ENCODE measurements around the gene EEF1AKMT2.

Gene EEF1AKMT2

GRCh38 chr10:124713679-124714255, 77.9 kb downstream of the EEF1AKMT2 start:
- no peak for DNase-seq (ENCODE audit: low read depth)

GRCh38 chr10:124712704-124713407, 78.8 kb downstream of the EEF1AKMT2 start:
- TF ChIP-seq CTCF (IDR thresholded peaks at IDR 0.05; ENCODE audit: insufficient read depth, low read depth, low read length, missing control alignments): no peak
- H3K4me3 ChIP-seq (ENCODE audit: low read length): no peak overlapping the region
- DNase-seq (ENCODE audit: low read depth): no peak

More at GRCh38 chr10:124713679-124714255, 77.9 kb downstream of the EEF1AKMT2 start:
- no peak overlapping the region for H3K4me3 ChIP-seq (ENCODE audit: low read length)
- TF ChIP-seq CTCF (IDR thresholded peaks at IDR 0.05; ENCODE audit: insufficient read depth, low read depth, low read length, missing control alignments): no peak

GRCh38 chr10:124711145-124711544, 80.5 kb downstream of the EEF1AKMT2 start:
- no peak overlapping the region for H3K4me3 ChIP-seq (ENCODE audit: low read length)
- no peak for DNase-seq (ENCODE audit: low read depth)
- no peak for TF ChIP-seq CTCF (IDR thresholded peaks at IDR 0.05; ENCODE audit: insufficient read depth, low read depth, low read length, missing control alignments)

- TF ChIP-seq CTCF (IDR thresholded peaks at IDR 0.05; ENCODE audit: insufficient read depth, low read depth, low read length, missing control alignments): no peak
- DNase-seq (ENCODE audit: low read depth): no peak
- no peak overlapping the region for H3K4me3 ChIP-seq (ENCODE audit: low read length)
Measured at GRCh38 chr10:124710266-124710881, 81.3 kb downstream of the EEF1AKMT2 start.

- no peak overlapping the region for H3K4me3 ChIP-seq (ENCODE audit: low read length)
- peak; percentile 60 for DNase-seq (ENCODE audit: low read depth)
- TF ChIP-seq CTCF (IDR thresholded peaks at IDR 0.05; ENCODE audit: insufficient read depth, low read depth, low read length, missing control alignments): no peak
Measured at GRCh38 chr10:124709861-124710260, 81.8 kb downstream of the EEF1AKMT2 start.

- DNase-seq (ENCODE audit: low read depth): no peak
- no peak for TF ChIP-seq CTCF (IDR thresholded peaks at IDR 0.05; ENCODE audit: insufficient read depth, low read depth, low read length, missing control alignments)
- no peak overlapping the region for H3K4me3 ChIP-seq (ENCODE audit: low read length)
Measured at GRCh38 chr10:124708922-124709520, 82.7 kb downstream of the EEF1AKMT2 start.
